NCI-H446 treated with DMSO at 0.1 percent for 48 hours (cell line): ENCODE measurements around the gene DOP1B.
"Not testable (repeated sequence)": the region's sequence is repeated elsewhere in the genome, so short reads cannot be mapped to it uniquely, and the experiment has no call there.

Source experiments
- DNase-seq: peaks from one replicate; lab custom pipeline; 2025; lab: John Stamatoyannopoulos, UW

DOP1B gene

GRCh38 chr21:36139791-36140190, 16.8 kb upstream of the DOP1B start:
- not testable (repeated sequence) for DNase-seq

- DNase-seq: peak; percentile 30
These were observed 15.1 kb upstream of the DOP1B start for GRCh38 chr21:36141513-36141925.

- DNase-seq: not testable (repeated sequence)
These were observed 12.4 kb upstream of the DOP1B start for GRCh38 chr21:36144233-36144632.

- no peak for DNase-seq
These were observed 11.4 kb upstream of the DOP1B start for GRCh38 chr21:36145259-36145658.

GRCh38 chr21:36147911-36148310, 8.7 kb upstream of the DOP1B start:
- no peak for DNase-seq

GRCh38 chr21:36148886-36149285, 7.7 kb upstream of the DOP1B start:
- no peak for DNase-seq

- no peak for DNase-seq
These were observed 6.6 kb upstream of the DOP1B start for GRCh38 chr21:36149788-36150711.

GRCh38 chr21:36155603-36156338, 853 bp upstream of the DOP1B start:
- DNase-seq: no peak

GRCh38 chr21:36156339-36156814, 247 bp upstream of the DOP1B start:
- peak; percentile 94 for DNase-seq

- DNase-seq: no peak
These were observed 2.8 kb downstream of the DOP1B start for GRCh38 chr21:36159356-36159921.

GRCh38 chr21:36160850-36161178, 4.2 kb downstream of the DOP1B start:
- DNase-seq: no peak

- no peak for DNase-seq
These were observed 6.0 kb downstream of the DOP1B start for GRCh38 chr21:36162631-36163030.

- DNase-seq: no peak
These were observed 7.4 kb downstream of the DOP1B start for GRCh38 chr21:36163750-36164741.

GRCh38 chr21:36165356-36165755, 8.7 kb downstream of the DOP1B start:
- no peak for DNase-seq

GRCh38 chr21:36166705-36167104, 10.1 kb downstream of the DOP1B start:
- DNase-seq: no peak

- DNase-seq: no peak
These were observed 10.9 kb downstream of the DOP1B start for GRCh38 chr21:36167541-36167940.

GRCh38 chr21:36169470-36170128, 13.0 kb downstream of the DOP1B start:
- DNase-seq: no peak

GRCh38 chr21:36170823-36171222, 14.2 kb downstream of the DOP1B start:
- no peak for DNase-seq

- DNase-seq: no peak
These were observed 14.7 kb downstream of the DOP1B start for GRCh38 chr21:36171336-36171735.

GRCh38 chr21:36171741-36172331, 15.2 kb downstream of the DOP1B start:
- no peak for DNase-seq

GRCh38 chr21:36174780-36175179, 18.2 kb downstream of the DOP1B start:
- DNase-seq: no peak
